Measurements from ENCODE around the gene FNIP2.

FNIP2 gene

DNA sequence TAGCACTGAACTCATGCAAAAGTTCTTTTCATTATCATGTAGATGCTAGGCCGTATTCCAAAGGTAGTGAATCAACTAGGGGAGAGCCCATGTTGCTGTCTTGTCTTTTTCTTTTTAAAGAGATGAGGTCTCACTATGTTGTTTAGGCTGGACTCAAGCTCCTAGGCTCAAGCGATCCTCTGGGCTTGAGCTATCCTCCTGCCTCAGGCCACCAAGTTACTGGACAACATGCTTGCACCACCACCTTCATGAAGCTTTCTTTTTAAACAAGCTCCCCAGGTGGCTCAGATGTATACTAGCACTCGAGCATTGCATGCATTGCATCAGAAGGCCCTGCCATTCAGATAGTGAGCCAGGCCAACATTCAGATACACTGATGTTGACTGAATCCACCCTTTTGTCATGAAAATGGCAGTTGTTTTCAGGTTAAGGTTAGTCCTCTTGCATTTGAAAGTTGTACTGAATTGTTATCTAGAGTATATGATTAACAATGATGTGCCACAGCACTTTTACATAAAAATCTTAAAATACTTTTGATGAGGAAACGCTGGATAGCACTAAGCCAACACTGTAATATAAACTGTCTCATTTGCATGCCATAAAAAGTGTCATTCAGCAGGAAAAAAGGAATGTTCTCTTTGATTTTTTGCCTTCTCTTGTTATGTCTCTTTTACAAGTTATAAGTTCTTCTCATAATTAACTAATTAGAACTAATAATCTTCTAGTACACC is 76.7 kb downstream of the FNIP2 start:
- DNase-seq: no peak

DNA sequence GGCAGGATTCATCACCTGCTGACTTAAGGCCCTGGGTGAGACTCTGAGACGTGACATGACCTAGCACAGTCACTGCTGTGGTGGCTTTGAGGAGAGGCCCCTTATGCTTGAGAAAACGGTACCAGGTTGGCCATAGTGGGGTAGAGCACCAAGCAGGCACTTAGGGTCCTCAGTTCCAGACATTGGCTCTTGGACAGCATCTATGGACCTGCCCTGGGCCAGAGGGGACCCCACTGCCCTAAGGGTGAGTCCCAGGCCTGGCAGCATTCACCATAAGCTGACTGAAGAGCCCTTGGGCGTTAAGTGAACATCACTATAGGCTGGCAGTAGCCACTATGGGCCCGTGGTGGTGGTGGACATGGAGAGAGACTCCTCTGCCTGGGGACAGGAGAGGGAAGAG is 78.7 kb downstream of the FNIP2 start:
- no peak for DNase-seq

DNA sequence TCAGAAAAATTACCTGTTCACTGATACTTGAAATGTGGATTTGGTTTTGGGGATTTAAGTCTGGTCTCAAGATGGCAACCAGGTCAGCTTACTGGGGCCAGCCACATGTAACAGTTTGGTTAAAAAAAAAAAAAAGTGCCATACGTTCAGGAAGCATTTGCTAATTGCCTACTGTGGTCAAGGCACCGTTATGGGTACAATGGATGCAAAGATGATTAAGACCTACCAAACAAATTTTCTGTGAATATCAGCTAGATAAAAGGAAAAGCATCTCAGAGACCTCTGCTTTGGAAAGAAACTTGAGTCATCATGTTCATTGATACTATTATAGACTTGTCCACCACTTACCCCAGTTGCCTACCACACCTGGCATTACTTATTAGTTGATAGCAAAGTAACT is 80.9 kb downstream of the FNIP2 start:
- DNase-seq: no peak

DNA sequence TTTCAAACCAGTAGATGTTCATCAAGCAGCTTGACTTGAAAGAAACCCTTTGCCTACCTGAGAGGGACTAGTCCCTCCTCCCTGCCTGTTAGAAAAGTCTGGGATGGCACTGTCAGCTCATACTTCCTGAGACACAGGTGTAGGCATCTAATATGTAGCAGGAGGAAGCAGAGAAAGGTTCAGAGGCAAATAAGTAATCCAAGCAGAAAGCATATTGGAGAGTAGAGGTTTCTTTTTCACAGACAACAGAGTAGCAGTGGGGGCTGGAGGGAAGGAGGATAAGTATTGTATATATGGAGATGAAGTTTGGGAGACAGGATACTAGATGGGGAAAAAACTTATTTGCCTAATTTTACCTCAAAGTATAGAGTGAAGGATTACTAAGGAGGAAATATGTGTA is 81.5 kb downstream of the FNIP2 start:
- no peak for DNase-seq

DNA sequence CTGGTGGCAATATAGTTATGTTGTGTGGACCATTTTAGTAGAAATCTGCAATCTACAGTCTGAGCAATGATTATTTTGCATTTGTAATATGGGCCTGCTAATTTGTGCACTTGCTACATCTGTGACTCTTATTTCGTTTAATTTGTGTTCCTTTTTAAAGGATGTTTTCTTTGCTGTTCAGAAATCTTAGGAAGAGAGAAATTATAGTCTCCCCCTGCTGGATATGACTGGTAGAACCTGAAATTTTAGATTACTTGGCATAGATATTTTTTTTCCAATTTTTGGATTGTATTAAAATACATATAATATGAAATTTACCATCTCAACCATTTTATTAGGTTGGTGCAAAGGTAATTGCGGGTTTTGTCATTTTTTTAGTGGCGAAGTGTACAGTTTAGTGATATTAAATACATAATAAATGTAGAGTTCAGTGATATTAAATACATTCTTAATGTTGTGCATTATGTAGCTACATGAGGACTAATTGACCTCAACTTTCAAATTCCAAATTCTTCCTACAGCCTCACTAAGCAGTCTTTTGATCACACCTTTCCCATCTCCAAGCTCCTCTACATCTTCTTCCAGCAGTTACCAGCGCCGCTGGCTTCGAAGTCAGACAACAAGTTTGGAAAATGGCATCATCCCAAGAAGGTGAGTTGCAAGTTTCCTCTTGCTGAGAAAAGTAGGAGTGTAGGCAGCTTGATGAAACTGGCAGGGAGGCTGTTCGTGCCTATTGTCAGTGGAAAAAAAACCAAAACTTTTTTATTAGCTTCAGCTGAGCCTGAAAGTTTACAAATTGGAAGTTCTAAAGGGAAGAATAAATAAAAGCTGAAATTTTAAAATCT is 82.2 kb downstream of the FNIP2 start:
- peak; percentile 45 for DNase-seq

DNA sequence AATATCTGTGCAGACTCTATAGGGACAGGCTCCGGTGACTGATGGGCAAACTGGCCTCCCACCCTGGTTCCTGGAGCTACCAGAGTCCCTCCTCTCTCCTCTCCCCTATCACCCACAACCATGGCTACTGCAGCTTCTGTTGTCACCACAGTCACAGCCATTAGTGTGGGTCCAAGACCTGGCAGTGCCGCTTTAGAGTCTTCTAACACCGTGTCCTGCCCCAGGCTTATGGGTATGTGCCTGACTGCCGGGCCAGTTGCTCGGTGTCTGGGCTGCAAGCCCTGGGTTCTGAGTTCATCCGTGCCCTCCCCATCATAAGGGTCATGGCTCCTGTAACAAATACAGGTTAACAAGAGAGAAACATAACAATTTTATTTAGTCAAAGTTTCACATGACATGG is 85.4 kb downstream of the FNIP2 start:
- no peak for DNase-seq

DNA sequence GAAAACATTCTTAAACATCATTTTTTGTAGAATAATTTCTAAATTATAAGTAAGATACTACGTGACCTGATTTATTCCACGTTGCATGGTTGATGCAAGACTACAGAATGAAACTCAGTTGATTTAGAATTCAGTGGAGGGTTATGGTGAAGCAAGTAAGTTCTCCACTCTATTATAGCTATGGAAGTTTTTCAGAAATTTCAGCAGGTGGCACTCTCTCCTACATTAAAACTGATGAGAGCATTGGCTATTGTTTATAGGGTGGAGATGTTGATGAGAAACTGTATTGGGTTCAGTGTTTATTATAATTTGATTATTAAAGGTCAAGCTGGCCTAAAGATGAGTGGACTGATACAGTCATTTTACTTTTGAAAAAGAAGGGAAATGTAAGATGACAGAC is 88.0 kb downstream of the FNIP2 start:
- peak; percentile 56 for DNase-seq

DNA sequence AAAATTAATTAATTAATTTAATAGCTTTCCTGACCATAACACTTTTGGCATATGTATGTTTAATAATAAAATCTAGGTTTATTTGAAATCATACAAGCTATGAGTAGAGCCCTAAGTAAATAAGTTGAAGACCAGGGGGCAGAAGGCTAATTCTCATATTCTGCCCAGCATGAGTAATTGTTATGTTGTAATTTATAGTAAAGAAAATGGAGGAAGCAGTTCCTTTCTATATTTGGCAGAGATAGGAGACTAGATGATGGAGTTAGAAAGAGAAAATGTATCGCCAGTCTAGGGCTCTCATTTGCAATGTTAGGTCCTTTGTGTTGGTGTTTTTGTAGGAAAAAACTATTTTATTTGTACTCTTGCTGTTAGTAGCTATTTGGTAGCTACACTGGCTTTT is 89.1 kb downstream of the FNIP2 start:
- no peak for DNase-seq

DNA sequence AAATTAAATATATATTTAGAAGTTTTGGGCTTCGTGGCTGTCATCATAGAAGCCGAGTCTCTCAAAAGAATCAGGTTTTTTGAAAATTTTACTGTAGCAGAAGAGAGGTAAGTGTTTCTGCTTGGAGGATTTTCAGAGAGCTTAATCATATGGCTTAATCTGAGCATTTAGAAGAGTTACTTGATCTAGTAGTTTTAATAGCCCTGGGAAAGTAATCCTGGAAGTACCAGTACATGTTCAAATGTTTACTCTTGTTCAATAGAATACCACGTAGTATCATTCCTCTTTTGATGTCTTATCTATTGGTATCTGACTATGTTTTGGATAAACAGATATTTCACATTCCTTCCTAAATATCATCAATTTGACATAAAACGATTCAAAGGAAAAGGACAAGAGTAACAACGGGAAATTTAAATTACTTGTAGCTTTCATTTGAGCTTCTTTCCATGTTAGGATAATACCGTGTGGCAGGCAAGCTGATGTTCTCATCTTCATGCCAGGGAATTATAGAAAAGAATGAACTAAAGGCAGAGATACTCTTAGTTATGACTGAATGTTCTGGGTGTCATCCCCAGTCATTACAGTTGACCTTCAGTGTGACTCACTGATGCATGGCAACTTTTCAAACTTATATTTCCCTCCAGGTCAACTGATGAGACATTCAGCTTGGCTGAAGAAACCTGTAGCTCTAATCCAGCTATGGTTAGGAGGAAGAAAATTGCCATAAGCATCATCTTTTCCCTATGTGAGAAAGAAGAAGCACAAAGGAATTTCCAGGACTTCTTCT is 89.8 kb downstream of the FNIP2 start:
- no peak for DNase-seq

DNA sequence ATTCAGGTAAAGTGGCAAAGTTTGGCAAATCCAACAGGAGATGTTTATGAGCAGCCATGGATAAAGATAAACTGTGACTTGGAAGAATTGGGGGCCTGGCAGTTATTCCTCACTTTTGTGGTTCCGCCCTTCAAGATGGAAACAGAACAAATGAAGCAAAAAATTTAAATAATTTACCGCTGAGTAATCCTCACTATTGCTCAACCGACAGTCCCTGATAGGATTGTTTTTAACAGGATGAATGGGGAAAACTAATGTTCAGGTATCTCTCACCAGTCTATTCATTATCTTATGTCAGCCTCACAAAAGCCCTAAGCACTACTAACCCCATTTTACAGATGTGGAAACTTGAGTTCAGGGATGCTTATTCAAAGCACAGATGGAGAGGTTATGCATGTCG is 90.8 kb downstream of the FNIP2 start:
- no peak for DNase-seq

DNA sequence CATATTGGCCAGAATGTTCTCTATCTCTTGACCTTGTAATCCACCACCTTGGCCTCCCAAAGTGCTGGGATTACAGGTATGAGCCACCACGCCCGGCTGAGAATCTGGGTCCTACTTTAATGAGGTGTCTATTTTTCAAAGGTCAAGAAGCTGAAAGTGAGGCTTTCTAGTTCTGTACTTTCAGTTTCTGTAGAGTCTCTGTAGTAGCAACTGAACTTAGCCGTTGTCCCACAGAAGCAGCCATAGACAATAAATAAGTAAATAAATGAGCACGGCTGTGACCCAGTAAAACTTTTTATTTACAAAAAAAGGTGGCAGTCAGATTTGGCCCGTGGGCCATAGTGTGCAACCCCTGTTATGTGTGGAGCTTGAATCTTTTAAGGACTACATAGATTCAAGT is 92.0 kb downstream of the FNIP2 start:
- no peak for DNase-seq

DNA sequence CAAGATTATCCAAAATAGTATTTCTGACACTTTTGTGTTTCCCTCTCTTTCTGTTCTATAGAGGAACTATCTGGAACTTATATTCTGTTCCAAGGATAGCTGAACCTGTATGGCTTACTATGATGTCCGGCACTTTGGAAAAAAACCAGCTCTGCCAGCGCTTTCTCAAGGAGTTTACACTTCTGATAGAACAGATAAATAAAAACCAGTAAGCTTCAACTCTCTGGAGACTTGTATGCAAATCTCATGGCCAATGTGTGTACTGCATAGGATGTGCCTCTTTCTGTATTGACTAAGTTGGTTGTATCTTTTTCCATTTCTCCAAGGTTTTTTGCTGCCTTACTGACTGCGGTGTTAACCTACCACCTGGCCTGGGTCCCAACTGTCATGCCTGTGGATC is 92.5 kb downstream of the FNIP2 start:
- no peak for DNase-seq

DNA sequence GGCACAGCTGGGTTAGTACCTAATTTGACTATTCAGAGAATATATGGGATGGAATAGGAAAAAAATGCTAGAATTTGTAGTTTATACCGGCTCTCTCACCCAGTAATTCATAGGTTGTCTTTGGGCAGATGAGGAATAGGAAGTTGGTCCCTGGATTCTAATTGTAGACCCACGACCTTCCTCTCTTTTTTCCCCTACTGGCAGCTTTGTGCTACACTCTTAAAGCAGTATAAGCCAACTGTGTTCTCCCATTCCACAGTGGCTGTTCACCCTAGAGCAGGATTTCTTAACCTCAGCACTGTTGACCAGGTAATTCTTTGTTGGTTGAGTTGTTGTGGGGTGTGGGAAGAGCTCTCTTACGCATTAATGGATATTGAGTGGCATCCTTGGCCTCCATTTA is 92.9 kb downstream of the FNIP2 start:
- DNase-seq: no peak

DNA sequence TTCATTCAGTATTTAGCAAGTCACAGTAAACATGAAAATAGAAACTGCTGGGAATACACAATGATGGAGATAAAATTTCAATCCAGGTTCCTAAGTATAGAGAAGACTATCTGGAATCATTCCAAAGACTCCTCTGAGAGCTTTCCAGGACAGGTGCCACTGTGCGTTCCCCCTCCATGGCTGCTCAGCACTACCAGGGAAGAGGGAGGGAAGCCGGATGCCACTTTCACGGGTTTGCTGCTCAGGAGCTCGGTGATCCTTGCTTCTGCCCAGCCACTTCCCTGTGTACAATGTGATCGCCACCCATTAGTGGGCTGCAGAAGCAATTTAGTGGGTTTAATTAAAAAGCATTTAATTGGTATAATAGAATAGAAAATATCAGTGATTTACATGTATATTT is 94.5 kb downstream of the FNIP2 start:
- DNase-seq: no peak

DNA sequence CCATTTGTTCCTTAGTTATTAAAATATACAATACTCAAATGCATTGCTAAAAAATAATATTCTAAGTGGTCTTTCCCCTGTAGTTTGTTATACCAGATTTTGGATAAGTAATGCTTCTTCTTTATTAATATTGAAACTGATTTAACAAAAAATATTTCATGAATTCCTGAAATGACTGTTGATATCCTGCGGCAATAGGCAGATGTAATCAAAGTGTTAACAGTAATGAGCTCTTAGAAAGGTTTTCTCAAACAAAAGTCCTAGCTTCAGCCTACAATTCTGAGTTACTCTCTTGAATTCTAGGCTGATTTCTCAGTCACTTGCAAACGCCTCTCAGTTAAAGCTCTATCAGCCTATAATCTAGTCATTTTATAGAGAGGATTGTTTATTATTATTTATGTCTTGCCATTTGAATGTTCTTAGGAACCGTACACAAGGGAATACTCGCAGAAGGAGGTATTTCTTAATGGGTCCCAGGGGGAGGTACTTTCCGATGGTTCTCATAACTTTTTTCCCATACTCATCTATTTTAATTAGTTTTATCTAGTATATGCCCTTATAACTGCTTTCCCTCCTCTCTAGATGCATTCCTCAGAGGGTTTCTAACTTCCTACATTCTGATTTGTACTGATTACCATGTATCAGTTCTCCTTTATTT is 96.8 kb downstream of the FNIP2 start:
- no peak for DNase-seq

DNA sequence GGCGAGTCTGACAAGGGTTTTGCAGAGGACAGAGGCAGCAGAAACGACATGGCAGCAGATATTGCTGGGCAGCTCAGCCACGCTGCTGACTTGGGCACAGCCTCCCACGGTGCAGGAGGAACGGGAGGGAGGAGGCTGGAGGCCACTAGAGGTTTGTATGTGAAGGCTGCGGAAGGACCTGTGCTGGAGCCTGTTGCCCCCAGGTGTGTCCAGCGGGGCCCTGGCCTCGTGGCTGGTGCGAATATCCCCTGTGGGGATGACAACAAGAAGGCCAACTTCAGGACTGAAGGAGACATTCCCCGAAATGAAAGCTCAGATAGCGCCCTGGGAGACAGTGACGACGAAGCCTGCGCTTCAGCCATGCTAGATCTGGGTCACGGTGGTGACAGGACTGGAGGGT is 100.2 kb downstream of the FNIP2 start:
- DNase-seq: no peak

DNA sequence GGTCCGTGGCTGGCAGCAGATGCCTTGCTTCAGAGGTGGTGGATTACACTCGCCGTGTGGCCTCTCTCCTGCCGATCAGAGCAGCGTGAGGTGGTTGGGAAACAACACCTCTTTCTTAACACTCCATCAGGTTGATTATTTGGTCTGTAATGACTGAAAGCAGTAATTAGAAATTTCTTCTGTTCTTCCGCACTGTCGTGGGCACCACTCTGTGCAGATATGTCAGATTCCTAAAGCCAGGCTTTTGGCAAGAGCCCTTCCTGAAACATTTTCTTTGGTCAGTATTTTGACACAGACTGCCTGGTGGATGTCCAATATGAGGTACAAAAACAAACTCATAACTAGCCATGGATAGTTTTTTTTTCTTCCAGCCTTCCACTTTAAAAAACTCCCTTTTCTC is 100.9 kb downstream of the FNIP2 start:
- no peak for DNase-seq

DNA sequence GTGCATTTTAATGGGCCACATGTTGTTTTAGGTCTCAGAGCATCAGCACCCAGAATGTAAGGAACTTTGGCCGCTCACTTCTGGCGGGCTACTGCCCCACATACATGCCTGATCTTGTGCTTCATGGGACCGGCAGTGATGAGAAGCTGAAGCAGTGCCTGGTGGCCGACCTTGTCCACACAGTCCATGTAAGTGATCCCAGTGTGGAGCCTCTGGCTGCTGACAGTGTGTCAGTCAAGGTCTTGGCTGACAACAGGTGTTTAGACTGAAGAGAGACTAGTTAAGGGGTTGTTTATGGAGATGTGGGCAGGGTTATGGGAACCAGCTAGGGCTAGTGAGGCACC is 101.4 kb downstream of the FNIP2 start:
- no peak for DNase-seq

DNA sequence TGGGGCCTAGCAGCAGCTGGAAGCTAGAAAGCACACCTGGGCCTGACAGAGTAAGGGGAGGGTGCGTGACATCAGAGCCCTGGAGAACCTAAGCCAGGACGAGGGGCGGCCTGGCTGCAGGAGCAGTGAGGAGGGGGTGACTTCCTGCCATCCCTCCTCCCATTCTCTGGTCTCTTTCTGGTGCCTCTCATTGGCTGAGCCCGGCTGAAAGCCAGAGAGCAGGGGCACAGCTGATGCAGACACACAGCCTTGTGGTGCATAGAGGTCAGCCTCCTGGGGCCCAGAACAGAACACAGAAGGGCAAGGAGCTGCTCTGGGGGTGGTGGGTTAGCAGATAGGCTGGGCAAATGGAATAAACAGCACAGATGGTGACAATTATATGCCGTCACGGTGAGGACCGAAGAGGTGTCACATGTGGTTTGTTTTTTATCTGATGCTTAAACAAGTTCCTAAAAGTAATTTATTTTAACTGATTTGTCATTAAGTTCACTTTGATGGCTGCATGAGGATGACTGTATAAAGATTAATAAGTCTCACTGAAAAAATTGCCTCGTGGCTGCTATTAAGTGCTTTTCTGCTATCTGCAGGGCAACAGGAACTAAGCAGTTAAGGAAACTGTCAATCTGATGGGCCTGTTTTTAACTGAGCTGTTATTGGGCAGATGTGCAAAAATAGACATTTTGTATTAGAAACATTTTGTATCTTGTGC is 102.0 kb downstream of the FNIP2 start:
- DNase-seq: no peak

DNA sequence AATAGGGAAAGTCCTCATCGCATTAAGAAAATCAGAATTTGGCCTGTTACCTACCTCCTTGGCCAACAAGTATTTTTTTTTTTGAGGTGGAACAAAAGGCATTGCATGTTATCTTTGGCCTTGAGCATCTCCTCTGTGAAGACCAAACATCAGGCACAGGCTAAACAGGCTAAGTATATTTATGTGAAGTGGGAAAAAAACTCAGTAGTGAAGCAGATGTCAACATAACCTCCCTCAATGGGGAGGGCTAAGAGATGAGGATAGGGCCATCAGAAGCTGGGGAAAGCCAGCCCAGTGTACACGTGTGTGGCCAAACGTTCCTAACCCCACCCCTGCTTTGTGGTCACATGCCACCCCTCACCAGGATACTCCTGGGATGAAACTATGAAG is 102.5 kb downstream of the FNIP2 start:
- no peak for DNase-seq

DNA sequence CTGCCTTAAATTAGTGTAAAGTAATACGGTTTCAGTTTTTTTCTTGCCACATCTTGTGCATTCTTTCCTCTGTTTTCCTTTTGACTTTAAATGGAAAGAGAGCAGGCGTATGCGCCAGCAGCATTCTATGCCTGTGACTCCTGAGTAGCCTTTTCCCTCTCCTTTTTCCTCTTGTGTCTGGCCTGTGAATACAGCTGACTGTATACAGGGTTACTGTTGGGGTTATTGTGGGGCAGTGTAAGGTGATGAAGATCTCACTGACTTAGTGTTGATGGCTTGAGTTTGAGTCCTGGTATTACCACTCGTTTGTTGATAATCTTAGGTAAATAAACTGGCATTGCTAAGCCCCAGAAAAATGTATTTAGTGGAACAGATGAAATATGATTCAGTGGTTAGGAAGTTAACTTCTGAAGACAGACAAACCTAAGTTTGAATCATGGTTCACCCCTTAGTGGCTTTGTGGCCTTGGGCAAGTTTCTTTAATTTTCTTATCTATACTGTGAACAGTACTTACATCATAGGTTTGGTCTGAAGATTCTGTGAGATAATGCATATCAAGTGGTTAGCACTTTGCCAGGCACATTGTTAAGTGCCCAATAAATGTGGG is 105.1 kb downstream of the FNIP2 start:
- no peak for DNase-seq

DNA sequence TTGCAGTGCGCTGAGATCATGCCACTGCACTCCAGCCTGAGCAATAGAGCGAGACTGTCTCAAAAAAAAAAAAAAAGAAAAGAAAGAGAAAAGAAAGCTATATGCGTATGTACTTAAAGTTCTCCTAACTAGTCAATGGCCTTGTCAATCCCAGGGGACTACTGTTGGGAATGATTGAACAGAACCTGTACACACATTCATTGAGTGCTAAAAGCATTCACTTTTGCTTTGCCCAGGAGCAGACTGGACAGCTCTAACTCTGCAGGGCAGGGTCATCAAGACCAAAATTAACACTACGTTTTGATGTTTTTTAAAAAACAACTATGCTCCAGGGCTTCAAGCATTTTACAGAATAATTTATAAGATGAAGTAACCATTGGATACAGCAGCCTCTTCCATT is 106.2 kb downstream of the FNIP2 start:
- DNase-seq: no peak

Data from midbrain (tissue), 1 donor.